Stimulated activated CD4-positive, alpha-beta T cell treated with anti-CD3 and anti-CD28 coated beads, Interleukin-1b, Interleukin-23, amount 100 ng/mL, for 4 hours (primary cell): Measurements from ENCODE around the gene ENO1.

Source experiments
- DNase-seq, 2 donors: peaks; one replicate each; pipeline ENCODE4 v3.0.0-alpha.2; 2020; ENCODE audit warnings: low read depth in 2 of 2

ENO1 gene

DNA sequence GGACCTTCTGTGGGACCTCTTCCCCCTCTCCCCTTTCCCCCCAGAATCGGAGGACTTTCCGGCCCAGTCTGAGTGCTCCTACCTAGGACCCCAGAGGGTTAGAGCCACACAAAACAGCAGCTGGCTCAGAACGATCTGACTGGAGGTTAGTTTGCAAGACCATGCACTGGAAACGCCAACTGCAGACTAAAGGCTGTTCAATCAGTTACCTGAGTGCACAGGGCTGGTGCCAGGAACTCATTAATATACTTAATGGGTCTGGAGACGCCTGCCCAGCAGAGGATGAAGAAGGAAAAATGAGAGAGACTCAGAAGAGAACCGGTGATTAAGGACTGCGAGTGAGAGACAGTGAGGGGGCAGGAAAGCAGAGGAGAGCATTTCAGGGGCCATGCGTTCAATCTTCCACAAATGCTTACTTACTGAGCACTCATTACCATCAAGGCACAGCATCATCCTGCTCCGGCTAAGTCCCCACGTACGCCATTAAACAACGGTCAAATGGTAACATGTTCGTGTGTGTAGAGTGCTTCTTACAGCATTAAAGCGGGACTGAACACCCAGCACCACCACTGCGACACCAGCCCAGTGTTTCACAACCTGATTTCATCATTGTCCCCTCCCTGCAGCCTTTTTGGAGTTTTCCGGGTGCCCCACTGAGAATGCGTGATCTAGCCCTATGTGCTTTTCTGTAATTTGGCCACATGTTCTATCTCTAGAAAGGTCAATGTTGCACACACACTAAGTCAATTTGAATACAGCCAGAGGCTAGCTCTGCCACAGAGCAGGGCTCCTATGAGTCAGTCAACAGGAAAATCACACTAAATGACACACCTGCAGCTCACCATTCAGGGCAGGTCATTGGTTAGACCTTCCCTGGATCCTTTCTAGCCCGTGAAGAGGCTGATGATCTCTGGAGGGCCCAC lies 7.6 kb downstream of the ENO1 start:
- no peak for DNase-seq

DNA sequence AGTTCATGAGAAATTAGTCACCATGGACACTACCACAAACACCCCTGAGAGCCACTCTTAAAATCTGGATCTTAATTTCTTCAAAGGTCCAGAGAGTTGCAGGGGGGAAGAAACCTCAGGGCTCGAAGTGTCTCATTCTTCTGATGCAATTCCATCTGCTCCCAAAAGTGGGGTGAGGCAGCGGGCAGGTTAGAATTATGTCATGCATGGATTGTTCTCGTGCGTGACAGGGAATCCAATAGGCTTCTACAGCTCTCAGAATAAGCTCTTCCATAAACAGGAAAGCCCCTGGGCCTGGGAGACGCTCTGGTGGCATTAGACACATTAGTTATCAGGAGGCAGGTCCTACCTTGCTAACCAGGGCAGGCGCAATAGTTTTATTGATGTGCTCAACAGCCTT lies 8.4 kb downstream of the ENO1 start:
- DNase-seq: no peak

DNA sequence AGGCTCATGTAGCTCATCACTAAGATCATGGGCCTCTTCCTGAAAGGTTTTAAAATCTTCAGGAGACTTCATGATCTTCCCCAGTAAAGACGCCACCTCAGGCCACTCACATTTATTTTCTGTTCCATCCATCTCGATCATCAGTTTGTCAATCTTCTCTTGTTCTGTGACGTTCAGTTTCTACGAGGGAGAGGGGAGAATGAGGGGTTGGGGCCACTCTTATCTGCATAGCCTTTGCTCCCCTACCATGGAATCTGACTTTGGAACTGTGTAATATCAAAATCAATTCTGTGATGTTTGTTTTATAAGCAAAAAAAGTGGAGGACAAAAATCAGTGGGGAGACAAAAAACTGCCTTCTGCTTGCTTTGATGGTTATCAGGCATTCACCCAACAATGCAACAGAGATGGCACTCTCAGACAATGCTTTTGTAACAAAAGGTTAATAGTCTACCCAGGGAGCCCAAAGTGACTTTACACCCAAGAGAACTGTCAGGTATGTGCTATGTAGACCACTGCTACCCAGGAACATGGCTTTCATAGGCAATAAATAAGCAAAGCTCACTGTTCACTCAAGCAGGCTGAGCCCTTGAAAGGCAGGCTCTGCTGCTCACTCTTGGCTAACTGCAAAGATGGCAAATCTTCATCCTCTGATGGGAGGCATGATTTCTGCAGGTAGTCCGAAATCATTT lies 10.5 kb downstream of the ENO1 start:
- no peak for DNase-seq

DNA sequence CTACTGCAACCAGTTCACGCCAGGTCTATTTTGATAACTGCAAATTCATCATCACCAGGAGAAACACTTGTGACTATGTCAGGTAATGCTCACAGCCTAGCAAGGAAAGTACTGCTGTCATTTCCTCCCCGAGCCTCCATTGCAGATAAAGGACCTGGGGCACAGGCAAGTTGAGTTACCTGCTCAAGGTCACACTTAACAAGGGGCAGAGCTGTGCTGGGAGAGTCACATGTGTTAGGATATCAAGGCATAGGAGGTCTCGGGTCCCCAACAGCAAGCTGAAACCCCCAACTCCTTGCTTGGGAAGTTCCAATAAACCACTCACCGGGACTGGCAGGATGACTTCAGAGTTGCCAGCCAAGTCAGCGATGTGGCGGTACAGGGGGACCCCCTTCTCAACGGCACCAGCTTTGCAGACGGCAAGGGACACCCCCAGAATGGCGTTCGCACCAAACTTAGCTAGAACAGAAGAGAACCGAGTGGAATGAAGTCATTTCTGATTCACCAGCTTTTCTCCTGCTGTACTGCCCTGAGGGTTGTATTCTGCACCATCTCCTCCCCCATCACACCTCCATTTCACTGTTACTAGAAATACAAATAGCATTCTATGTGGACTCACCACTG lies 11.6 kb downstream of the ENO1 start:
- no peak for DNase-seq

DNA sequence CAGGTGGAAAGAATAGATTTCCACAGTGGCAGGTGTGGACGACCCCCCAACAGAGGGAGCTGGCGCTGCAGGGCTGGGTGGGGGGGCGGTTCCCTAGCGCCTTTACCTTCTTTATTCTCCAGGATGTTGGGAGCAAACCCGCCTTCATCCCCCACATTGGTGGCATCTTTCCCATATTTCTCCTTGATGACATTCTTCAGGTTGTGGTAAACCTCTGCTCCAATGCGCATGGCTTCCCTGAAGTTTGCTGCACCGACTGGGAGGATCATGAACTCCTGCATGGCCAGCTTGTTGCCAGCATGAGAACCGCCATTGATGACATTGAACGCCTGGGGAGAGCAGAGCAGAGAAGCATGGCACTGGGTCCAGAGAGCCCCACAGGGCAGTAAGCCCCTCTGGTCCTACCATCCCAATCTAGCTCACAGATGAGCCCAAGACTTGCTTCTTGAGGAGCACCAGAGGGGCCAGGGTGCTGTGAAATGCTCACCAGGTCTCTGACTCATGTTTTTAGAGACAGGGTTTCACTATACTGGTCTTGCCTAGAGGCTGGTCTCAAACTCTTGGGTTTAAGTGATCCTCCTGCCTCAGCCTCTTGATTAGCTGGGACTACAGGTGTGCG lies 12.2 kb downstream of the ENO1 start:
- no peak for DNase-seq

DNA sequence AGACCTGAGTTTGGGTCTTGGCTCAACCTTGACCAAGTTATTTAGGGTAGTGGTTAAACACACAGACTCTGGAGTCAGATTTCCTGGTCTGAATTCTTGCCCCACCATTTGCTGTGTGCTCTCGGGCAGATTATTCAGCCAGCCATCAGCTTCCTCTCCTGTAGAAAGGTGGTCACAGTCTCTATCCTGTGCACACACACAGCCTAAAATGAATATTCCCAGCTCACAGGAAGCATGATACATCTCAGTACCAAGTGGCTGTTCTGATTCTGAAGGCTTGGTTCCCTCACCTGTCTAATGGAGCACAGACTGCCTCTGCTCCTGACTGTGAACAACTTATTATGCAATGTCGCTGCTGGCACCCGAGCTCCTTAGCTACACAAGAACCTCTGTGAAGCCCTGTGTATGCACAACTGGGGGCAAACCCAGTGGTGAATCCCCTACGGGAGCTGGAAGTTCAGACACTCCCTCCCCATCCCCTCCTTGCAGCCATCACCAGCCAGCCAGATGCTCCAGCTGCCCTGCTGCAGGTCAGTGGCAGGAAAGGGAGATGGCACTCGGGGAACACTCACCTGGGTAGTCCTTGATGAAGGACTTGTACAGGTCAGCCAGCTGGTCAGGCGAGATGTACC lies 13.7 kb downstream of the ENO1 start:
- DNase-seq: no peak

DNA sequence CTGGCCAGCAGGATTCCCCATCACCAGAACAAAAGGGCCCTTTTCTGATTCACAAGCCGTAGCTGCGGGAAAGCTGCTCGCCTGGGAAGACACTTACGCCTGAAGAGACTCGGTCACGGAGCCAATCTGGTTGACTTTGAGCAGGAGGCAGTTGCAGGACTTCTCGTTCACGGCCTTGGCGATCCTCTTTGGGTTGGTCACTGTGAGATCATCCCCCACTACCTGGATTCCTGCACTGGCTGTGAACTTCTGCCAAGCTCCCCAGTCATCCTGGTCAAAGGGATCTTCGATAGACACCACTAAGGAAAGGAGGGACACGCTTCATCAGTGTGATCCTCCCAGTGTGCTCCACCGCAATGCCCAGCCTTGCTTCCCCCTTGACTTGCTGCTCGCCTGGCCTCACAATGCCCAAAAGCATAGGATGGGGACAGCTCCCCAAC lies 14.7 kb downstream of the ENO1 start:
- no peak for DNase-seq

DNA sequence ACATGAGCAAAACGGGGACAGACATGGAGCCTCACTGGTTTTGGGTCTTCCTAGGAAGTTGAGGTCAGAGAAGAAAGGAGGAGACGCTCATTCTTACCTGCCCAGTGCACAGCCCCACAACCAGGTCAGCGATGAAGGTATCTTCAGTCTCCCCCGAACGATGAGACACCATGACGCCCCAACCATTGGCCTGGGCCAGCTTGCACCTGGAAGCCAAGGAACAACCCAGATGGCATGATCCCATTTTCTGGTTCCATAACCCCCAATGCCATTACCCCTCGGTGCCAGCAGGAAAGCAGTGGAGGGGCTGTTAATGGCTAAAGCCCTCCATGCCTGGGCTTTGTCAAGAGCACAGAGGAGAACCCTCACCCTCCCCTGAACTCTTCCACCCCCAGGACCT lies 15.3 kb downstream of the ENO1 start:
- no peak for DNase-seq

DNA sequence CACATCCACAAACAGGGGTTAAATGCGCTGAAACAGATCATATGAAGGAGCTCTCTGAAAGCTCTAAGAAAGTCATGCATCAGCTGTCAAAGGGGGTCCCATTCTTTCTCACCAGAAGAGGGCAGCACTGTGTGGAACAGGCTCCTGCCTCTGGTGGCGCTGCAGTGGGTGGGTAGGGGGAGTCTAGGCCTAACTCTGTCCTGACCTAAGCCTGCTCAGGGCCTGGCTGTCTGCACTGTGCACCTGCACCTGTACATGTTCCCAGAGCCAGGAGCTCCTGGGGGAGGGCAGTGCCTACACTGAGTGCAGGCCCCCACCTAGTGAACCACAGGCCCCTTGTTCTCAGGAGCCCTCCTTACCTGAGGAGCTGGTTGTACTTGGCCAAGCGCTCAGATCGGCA lies 16.0 kb downstream of the ENO1 start:
- DNase-seq: no peak

DNA sequence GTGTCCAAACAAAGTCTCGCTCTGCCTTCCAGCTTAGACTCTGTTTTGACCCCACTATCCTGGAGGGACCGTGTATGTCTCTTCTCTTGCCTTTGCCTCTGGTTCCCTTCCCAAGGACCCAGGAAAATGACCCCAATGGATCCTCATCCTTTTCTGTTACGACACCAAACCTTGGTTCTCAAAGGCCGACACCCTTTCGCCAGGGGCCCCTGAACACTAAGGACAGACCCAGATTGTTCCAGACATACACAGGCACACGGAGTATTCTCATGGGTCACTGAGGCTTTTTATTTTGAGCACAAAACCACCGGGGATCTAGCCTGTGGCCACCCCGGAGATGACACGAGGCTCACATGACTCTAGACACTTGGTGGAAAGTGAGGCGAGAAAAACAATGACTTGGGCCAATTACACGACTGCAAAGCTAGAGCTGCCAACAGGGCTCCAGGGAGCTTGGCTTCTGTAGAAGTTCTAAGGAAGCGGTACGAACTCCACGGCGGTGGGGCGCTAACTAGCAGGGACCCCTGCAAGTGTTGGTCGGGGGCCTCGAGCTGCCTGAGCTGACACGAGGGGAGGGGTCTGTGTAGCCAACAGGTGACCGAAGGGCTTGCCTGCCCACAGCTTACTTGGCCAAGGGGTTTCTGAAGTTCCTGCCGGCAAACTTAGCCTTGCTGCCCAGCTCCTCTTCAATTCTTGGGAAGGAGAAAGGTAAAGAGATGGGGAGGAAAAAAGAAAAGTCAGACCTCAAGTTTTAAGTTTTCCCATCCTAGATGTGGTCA lies 17.6 kb downstream of the ENO1 start:
- DNase-seq: no peak

DNA sequence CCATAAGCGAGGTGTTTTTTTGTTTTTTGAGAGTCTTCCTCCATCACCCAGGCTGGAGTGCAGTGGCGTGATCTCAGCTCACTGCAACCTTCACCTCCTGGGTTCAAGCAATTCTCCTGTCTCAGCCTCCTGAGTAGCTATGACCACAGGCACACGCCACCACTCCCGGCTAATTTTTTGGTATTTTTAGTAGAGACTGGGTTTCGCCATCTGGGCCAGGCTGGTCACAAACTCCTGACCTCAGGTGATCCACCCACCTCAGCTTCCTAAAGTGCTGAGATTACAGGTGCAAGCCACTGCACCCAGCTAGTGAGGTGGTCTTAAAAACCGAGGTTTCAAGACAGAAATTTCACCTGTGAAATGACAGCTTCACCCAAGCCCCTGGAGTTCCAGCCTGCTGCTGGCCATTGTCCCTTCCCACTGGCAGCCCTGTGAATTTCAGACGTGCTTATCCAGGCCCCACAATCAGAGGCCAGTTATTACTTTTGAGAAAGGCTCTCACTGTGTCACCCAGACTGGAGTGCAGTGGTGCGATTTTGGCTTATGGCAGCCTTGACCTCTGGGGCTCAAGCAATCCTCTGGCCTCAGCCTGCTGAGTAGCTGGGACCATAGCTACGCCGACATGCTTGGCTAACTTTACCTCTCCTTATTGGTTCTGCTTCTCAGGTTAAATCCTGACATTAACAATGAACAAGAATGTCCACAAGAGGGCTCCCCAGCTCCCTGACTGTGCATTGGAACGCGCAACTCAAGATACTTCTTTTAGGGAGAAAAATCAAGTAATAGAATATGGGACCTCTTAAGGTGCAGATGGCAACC lies 19.4 kb downstream of the ENO1 start:
- peak in 1 of 2 donors; percentile 41 for DNase-seq

DNA sequence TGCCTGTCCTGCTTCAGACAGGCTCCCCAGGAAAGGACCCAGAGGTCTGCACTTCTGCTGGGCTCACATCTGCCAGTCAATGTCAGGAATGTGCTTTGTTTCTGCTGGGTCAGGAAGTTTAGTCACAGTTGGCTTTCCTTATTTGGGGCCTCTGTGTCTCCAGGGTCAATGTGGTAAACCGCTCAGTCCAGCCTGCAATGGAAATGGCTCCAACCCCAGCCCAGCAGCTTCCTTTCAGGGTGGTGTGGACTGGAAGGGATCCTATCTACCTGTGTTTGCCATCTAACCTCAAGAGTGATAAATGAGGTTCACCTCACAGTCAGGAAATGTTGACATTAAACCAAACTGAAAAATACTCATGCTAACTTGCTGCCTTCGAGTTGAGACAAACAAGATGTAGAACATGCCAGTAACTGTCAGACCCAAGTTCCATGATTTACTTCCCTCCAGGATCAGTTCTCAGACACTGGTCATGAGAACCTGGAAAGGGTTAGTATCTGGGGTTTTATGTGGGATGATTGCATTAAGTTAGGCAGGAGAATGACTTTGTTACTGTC lies 20.3 kb downstream of the ENO1 start:
- DNase-seq: no peak

DNA sequence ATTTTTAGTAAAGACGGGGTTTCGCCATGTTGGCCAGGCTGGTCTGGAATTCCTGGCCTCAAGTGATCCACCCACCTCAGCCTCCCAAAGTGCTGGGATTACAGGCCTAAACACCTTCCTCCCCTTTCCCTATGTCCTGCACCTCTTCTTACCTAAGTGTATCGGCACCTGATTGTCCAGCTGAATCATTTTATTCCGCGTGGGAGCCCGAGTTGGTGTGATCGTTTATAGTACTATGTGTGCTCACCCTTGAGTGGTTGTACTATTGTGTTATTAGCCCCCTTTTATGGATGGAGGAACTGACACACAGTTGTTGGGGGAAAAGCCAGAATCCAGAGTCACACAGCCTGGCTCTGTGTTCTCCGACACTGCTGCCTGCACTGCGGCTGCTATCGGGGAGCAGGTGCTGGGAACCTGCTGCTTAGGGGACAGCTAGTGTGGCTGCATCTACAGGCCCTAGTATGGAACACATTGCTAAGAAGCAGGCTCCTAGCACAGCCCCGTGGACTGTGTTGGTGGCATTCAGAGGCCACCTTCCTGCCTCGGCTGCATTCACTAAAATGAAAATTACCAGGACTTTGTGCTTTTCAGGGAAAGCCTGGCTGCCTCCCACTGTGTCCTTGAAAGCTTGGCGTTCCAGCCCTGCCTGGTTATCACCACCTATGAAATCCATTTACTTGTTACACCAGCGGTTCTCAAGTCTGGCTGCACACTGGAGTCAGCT lies 21.6 kb downstream of the ENO1 start:
- DNase-seq: no peak

DNA sequence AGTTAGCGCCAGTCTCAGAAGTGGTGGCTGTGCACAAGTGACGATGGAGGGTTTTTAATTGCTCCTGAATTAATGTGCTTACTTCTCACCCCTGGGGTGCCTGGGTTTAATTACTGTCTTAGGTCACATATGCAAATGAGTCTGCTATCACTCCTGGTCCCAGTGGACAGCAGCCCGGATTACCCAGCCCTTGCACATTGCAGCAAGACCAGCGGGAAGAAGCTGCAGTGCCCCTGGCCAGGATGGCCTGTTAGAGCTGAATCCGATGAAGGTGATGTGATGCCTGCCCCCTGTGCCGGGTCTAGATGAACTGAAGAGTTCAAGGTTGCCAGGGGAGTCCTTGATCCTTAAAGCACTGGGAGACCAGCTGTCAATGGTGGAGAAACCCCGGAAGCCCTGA lies 24.2 kb downstream of the ENO1 start:
- no peak for DNase-seq

DNA sequence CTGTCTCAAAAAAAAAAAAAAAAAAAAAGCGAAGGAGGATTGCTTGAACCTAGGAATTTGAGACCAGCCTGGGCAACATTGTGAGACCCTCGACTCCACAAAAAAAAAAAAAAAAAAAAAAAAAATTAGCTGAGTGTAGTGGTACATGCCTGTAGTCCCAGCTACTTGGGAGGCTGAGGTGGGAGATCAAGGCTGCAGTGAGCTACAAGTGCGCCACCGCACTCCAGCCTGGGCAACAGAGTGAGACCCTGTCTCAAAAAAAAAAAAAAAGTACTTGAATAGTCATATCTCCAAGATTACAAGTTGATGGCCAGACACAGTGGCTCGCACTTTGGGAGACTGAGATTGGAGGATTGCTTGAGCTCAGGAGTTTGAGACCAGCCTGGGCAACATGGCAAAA lies 27.4 kb downstream of the ENO1 start:
- no peak for DNase-seq

DNA sequence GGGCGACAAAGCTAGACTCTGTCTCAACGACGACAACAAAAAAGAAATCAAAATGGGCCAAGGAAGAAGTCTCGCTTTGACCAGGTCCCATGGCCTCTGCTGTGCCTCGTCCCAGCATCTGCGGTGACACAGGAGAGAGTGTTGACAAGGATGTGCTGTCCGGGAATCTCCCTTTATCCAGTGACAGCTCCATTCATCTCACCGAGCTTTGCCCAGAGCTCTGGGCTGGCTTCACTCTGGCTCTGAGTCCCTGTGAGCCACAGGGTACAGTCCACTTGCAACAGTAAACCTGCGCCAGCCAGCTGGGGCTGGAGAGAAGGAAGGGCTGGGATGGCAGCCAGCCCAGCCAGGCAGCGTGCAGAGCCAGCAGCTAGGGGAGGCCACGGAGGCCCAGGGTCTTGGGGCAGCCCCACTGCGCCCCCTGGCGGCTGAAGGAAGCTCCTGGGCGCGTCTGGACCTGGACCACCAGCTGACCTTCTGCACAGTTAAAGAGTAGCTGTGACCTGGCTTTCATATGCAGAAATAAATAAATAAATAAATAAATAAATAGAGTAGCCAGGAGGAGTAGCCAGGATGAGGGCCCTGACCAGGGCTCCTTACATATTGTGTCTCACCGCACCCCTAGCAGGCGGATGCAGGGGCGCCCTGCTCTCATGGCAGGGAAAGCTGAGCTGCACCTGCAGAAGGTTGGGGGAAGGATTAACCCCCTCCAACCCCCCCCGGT lies 29.7 kb downstream of the ENO1 start:
- DNase-seq: peak; percentile 67 to 79

DNA sequence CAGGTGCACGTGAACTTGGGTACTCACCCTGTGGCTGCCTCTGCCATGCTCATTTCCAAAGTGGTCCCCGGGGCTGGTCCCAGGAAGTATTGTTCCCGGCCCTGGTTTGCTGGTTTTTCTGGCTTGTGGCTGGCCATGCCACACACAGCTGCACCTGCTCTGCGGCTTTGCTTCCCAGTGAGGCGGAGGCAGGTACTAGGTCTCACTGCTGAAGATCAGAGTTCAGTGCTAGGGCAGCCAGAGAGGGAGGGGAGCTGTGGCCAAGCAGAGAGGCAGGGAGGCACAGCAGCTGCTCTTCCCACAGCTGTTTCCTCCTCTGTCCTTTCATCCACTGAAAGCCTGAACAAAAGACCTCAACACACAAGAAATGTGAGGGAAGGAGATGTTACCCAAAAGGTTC lies 30.5 kb downstream of the ENO1 start:
- no peak for DNase-seq

DNA sequence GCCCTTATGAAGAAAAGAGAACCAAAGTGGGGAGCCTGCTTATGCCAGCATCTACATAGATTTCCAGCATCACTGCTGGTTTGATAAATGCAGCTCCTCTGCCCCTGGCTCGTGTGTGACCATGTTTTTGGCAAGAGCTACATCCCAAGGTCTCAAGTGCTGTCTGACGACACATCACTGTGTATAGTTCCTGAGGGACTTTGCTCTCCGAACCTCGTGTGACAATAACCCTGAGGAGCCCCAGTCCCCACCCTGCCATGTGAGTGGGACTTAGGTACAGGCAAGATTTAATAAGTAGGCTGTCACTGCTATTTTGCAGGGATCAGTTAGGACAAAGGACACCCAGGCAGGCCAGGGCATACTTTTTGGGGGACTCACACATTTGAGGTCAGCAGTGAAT lies 32.2 kb downstream of the ENO1 start:
- DNase-seq: no peak
